SH-SY5Y (cell line): ENCODE results near the gene PTPRG.

Experiments used
- GATA2 ChIP-seq: IDR thresholded peaks from 2 replicates; pipeline ENCODE4 v1.6.1; 2011; ENCODE audit warnings: mild to moderate bottlenecking, low read depth, low read length
- GATA3 ChIP-seq: IDR thresholded peaks from 2 replicates; pipeline ENCODE4 v1.6.1; 2011; ENCODE audit warnings: low read depth, mild to moderate bottlenecking, low read length, moderate library complexity

- TF ChIP-seq GATA2 (no peak), GATA3 (no peak)
Observed at GRCh38 chr3:61648481-61648880, 87.1 kb downstream of the PTPRG start.
